ENCODE results near the gene AADACL2.
"Not testable (repeated sequence)": the region's sequence is repeated elsewhere in the genome, so short reads cannot be mapped to it uniquely, and the experiment has no call there.

DNA sequence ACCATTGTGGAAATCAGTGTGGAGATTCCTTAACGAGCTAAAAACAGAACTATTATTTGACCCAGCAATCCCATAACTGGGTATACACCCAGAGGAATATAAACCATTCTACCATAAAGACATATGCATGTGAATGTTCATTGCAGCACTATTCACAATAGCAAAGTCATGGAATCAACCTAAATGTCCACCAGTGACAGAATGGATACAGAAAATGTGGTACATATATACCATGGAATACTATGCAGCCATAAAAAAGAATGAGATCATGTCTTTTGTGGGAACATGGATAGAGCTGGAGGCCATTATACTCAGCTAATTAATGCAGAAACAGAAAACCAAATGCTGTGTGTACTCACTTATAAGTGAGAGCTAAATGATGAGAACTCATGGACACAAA, 31.0 kb downstream of the AADACL2 start:
- TF ChIP-seq, protein P1, sequence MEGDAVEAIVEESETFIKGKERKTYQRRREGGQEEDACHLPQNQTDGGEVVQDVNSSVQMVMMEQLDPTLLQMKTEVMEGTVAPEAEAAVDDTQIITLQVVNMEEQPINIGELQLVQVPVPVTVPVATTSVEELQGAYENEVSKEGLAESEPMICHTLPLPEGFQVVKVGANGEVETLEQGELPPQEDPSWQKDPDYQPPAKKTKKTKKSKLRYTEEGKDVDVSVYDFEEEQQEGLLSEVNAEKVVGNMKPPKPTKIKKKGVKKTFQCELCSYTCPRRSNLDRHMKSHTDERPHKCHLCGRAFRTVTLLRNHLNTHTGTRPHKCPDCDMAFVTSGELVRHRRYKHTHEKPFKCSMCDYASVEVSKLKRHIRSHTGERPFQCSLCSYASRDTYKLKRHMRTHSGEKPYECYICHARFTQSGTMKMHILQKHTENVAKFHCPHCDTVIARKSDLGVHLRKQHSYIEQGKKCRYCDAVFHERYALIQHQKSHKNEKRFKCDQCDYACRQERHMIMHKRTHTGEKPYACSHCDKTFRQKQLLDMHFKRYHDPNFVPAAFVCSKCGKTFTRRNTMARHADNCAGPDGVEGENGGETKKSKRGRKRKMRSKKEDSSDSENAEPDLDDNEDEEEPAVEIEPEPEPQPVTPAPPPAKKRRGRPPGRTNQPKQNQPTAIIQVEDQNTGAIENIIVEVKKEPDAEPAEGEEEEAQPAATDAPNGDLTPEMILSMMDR (conservative IDR thresholded peaks at IDR 0.05 in 1 of 2, IDR thresholded peaks at IDR 0.05 in 1 of 2; ENCODE audit: extremely low read depth in 1 of 2, insufficient read depth in 1 of 2, low read depth in 1 of 2, low read length in 2 of 2) = not testable (repeated sequence)
- TF ChIP-seq EZH2 (IDR thresholded peaks at IDR 0.05; ENCODE audit: borderline replicate concordance, low read length) = not testable (repeated sequence)
